ENCODE data around the gene TMEM218. TPM values are rescaled to one million over a fixed set of nuclear protein-coding genes. Genes with fewer than 3 reads are reported as not detected.

The TMEM218 gene
- total RNA-seq, 1 experiment from 2014 or later, result 20.5 TPM

DNA sequence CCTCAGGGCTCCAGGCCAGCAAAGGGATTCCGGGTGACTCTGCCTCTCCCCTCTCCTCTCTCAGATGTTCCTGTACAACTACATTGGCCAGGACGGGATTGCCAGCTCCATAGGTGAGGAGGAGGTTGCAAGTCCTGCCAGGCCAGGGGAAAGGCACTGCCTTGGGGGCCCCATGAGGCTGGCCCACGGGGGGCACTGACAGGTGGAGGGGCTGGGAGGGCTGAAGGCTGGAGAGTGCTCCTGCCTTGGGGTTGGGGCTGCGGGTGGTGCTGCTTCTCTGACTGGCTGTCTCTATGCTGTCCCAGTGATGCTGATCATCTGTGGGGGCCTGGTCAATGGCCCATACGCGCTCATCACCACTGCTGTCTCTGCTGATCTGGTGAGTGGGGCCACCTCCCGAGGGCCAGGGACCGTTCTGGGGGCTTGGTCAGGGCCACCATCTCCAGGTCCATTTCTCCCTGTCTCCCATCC, 26.6 kb downstream of the TMEM218 start:
- ChIA-PET POLR2A (ENCODE audit: unreplicated experiment) (no interaction called here), CTCF (no interaction called here)
- H3K79me2 ChIP-seq (ENCODE audit: low read depth), result no peaks in the 10 kb centered on the region
- no peaks in the 10 kb centered on the region for H3K27me3 ChIP-seq (ENCODE audit: insufficient read depth, low read depth)
- H3K36me3 ChIP-seq (ENCODE audit: low read depth), result peaks cover 11% of the 10 kb centered on the region; the same call in 1 of the 2 replicates
- H3K4me1 ChIP-seq (replicated peaks; ENCODE audit: insufficient read depth), result peaks cover 53% of the 10 kb centered on the region
- H3K4me2 ChIP-seq, result no peak overlapping the region
- no peaks in the 10 kb centered on the region for H4K20me1 ChIP-seq (ENCODE audit: insufficient read depth)
- no peaks in the 10 kb centered on the region for H3K9me3 ChIP-seq (ENCODE audit: insufficient read depth, low read depth)
- no peak for DNase-seq
- H3K27ac ChIP-seq, result no peak overlapping the region
- no TSS peak for BruUV-seq (replicated peaks)
- H3K9me2 ChIP-seq (ENCODE audit: insufficient read depth), result no peaks in the 10 kb centered on the region
- no peak overlapping the region for H3K4me3 ChIP-seq
- intact Hi-C loops (cut with micrococcal nuclease; ENCODE audit: unreplicated experiment), result no loop called here
- H2AFZ ChIP-seq, result no peak overlapping the region
- peaks cover 20% of the 10 kb centered on the region; the same call in 1 of the 2 replicates for H3F3A ChIP-seq (ENCODE audit: insufficient read depth, low read depth)
- TF ChIP-seq EZH2 (IDR thresholded peaks at IDR 0.05; ENCODE audit: low read depth), result no peak
- TF ChIP-seq, protein P1, sequence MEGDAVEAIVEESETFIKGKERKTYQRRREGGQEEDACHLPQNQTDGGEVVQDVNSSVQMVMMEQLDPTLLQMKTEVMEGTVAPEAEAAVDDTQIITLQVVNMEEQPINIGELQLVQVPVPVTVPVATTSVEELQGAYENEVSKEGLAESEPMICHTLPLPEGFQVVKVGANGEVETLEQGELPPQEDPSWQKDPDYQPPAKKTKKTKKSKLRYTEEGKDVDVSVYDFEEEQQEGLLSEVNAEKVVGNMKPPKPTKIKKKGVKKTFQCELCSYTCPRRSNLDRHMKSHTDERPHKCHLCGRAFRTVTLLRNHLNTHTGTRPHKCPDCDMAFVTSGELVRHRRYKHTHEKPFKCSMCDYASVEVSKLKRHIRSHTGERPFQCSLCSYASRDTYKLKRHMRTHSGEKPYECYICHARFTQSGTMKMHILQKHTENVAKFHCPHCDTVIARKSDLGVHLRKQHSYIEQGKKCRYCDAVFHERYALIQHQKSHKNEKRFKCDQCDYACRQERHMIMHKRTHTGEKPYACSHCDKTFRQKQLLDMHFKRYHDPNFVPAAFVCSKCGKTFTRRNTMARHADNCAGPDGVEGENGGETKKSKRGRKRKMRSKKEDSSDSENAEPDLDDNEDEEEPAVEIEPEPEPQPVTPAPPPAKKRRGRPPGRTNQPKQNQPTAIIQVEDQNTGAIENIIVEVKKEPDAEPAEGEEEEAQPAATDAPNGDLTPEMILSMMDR (conservative IDR thresholded peaks at IDR 0.05), result no peak

DNA sequence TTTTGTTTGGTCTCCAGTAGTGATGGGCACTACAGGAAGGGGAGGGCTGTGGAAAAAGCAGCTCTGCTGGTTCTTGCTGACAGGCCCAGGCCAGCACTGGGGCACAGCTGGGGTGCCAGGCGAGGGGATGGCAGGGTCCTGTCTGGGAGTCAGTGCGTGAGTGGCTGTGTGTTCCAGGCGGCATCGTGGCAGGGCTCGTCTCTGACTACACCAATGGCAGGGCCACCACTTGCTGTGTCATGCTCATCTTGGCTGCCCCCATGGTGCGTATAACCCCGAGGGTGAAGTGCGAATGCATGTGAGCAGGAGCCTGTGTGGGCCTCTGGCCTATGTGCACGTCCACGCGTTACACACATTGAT, 27.4 kb downstream of the TMEM218 start:
- Histone ChIP-seq H3K9me2 (ENCODE audit: insufficient read depth) (no peaks in the 10 kb centered on the region), H3K27ac (peak overlapping the region; percentile 80), H3K36me3 (ENCODE audit: low read depth) (peaks cover 11% of the 10 kb centered on the region; the same call in 1 of the 2 replicates), H3F3A (ENCODE audit: insufficient read depth, low read depth) (peaks cover 23% of the 10 kb centered on the region; the same call in 1 of the 2 replicates), H3K9me3 (ENCODE audit: insufficient read depth, low read depth) (no peaks in the 10 kb centered on the region), H3K4me1 (replicated peaks; ENCODE audit: insufficient read depth) (peaks cover 60% of the 10 kb centered on the region), H2AFZ (no peak overlapping the region), H3K79me2 (ENCODE audit: low read depth) (no peaks in the 10 kb centered on the region), H3K27me3 (ENCODE audit: insufficient read depth, low read depth) (no peaks in the 10 kb centered on the region), H3K4me3 (no peak overlapping the region), H3K4me2 (peak overlapping the region; percentile 53), H4K20me1 (ENCODE audit: insufficient read depth) (no peaks in the 10 kb centered on the region)
- POLR2A ChIA-PET (ENCODE audit: unreplicated experiment), result no interaction called here
- no peak for DNase-seq
- intact Hi-C loops (cut with micrococcal nuclease; ENCODE audit: unreplicated experiment), result no loop called here
- BruUV-seq (replicated peaks), result TSS peak; percentile 15
- TF ChIP-seq, protein P1 (conservative IDR thresholded peaks at IDR 0.05), result no peak
- no peak for TF ChIP-seq EZH2 (IDR thresholded peaks at IDR 0.05; ENCODE audit: low read depth)
- CTCF ChIA-PET, result no interaction called here

DNA sequence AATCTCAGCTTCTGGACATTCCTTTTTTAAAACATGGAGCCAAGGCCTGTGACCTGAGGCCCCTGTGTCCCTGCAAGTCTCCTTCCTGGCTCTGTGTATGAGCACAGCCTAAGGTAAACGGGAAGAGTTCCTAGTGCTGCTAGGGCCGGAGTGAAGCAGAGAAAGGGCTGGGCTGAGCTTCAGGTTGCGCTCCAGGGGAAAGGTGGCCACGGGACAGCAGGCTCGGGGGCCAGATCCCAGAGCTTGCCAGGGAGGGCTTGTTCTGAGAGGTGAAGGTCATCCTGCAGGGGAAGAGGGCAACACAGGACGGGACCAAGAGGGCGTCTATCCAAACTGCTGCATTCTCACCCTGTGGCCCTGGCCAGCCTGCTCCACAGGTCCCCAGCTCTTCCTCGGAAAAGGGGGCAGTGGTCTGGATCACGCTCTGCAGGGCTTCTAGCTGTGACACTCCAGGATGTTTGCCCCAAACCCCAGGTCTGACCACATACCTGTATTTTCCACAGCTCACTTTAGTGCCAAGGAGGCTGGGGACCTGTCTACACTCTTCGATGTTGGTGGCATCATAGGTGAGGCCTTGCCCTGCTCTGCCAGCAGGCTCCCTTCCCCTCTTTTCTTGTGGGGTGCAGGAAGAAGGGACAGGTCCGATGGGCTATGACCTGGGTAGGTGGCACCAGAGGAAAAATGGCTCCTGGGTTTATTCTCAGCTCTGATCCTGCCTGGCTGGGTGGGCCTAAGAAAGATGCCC, 27.9 kb downstream of the TMEM218 start:
- H3K9me3 ChIP-seq (ENCODE audit: insufficient read depth, low read depth), result no peaks in the 10 kb centered on the region
- intact Hi-C loops (cut with micrococcal nuclease; ENCODE audit: unreplicated experiment), result loop anchor here (2.0 kb wide), 1 partner anchor 21 kb away; the partner anchor contains the start of gene SLC37A2
- H3K4me3 ChIP-seq, result no peak overlapping the region

More for the DNA sequence above, 27.9 kb downstream of the TMEM218 start:
- no peak for DNase-seq
- ChIA-PET POLR2A (ENCODE audit: unreplicated experiment) (interaction anchor here (0.6 to 0.8 kb wide), 3 partner anchors 17 to 542 kb away, joined by 3 to 5 read pairs (median 4); partner anchors contain the start of gene TMEM218), CTCF (no interaction called here)
- no TSS peak for BruUV-seq (replicated peaks)
- Histone ChIP-seq H3F3A (ENCODE audit: insufficient read depth, low read depth) (peaks cover 24% of the 10 kb centered on the region; the same call in 1 of the 2 replicates), H3K9me2 (ENCODE audit: insufficient read depth) (no peaks in the 10 kb centered on the region), H3K36me3 (ENCODE audit: low read depth) (peaks cover 11% of the 10 kb centered on the region; the same call in 1 of the 2 replicates), H3K4me1 (replicated peaks; ENCODE audit: insufficient read depth) (peaks cover 65% of the 10 kb centered on the region), H3K79me2 (ENCODE audit: low read depth) (no peaks in the 10 kb centered on the region), H2AFZ (peak overlapping the region; percentile 37; the same call in 1 of the 2 replicates), H3K27me3 (ENCODE audit: insufficient read depth, low read depth) (no peaks in the 10 kb centered on the region), H3K4me2 (peak overlapping the region; percentile 53), H3K27ac (peak overlapping the region; percentile 80), H4K20me1 (ENCODE audit: insufficient read depth) (no peaks in the 10 kb centered on the region)
- no peak for TF ChIP-seq EZH2 (IDR thresholded peaks at IDR 0.05; ENCODE audit: low read depth)
- TF ChIP-seq, protein P1 (conservative IDR thresholded peaks at IDR 0.05), result no peak

Measured in PC-9 (cell line).